OCI-LY3 (cell line): Measurements from ENCODE around the gene DUSP6.

ENCODE experiments used
- CTCF ChIP-seq: fragments of 200-600, 300-600 bp; sonication (generic); IDR thresholded peaks from 2 replicates; pipeline ENCODE4 v1.5.1; 2014; ENCODE audit warnings: antibody characterized with exemption, low read length, low read depth
- EZH2phosphoT487 ChIP-seq: fragments of 200-600 bp; shearing (Covaris generic); IDR thresholded peaks from 2 replicates; pipeline ENCODE4 v1.6.1; 2018; ENCODE audit warnings: antibody characterized with exemption, mixed run types, low read depth

- TF ChIP-seq CTCF (no peak), EZH2phosphoT487 (no peak)
Measured at GRCh38 chr12:89343127-89343526, 9.2 kb downstream of the DUSP6 start.
